Nucleus accumbens (tissue), 56 donors: ENCODE measurements around the gene DYRK3.
A peak's percentile ranks its signal among the peaks of the same experiment; 100 is the strongest.
"Not testable (repeated sequence)": the region's sequence is repeated elsewhere in the genome, so short reads cannot be mapped to it uniquely, and the experiment has no call there.

Experiments
- DNase-seq, 56 donors: peaks; one replicate each; lab custom pipeline; 2025; lab: John Stamatoyannopoulos, UW

DYRK3 gene

GRCh38 chr1:206628916-206629315, 6.4 kb upstream of the DYRK3 start:
- DNase-seq = no peak

- DNase-seq = peak in 2 of 56 donors; percentile 2 to 37
These were observed 4.2 kb upstream of the DYRK3 start for GRCh38 chr1:206631085-206631509.

GRCh38 chr1:206633708-206634121, 1.6 kb upstream of the DYRK3 start:
- DNase-seq = no peak

GRCh38 chr1:206634365-206635079, 814 bp upstream of the DYRK3 start:
- DNase-seq = peak in 55 of 56 donors; percentile 7 to 96 (median 69)

GRCh38 chr1:206635978-206636345, 626 bp downstream of the DYRK3 start:
- no peak for DNase-seq

- DNase-seq = no peak
These were observed 1.3 kb downstream of the DYRK3 start for GRCh38 chr1:206636671-206637070.

GRCh38 chr1:206637605-206638004, 2.3 kb downstream of the DYRK3 start:
- no peak for DNase-seq

- DNase-seq = not testable (repeated sequence)
These were observed 6.7 kb downstream of the DYRK3 start for GRCh38 chr1:206642074-206642473.

GRCh38 chr1:206643118-206643698, 7.9 kb downstream of the DYRK3 start:
- DNase-seq = no peak

GRCh38 chr1:206646504-206646903, 11.2 kb downstream of the DYRK3 start:
- DNase-seq = no peak

- no peak for DNase-seq
These were observed 11.9 kb downstream of the DYRK3 start for GRCh38 chr1:206647224-206647623.

- DNase-seq = no peak
These were observed 14.1 kb downstream of the DYRK3 start for GRCh38 chr1:206649261-206649921.

- no peak for DNase-seq
These were observed 15.7 kb downstream of the DYRK3 start for GRCh38 chr1:206651014-206651413.

- DNase-seq = no peak
These were observed 16.9 kb downstream of the DYRK3 start for GRCh38 chr1:206651958-206652890.

- no peak for DNase-seq
These were observed 18.6 kb downstream of the DYRK3 start for GRCh38 chr1:206653715-206654459.

- no peak for DNase-seq
These were observed 19.5 kb downstream of the DYRK3 start for GRCh38 chr1:206654828-206655227.

- no peak for DNase-seq
These were observed 20.1 kb downstream of the DYRK3 start for GRCh38 chr1:206655471-206655882.

GRCh38 chr1:206656936-206657335, 21.6 kb downstream of the DYRK3 start:
- no peak for DNase-seq

GRCh38 chr1:206657751-206658150, 22.4 kb downstream of the DYRK3 start:
- no peak for DNase-seq
